Small intestine (tissue), 7 donors: Measurements from ENCODE around the gene CNPY2. TPM values are rescaled to one million over a fixed set of nuclear protein-coding genes. Genes with fewer than 3 reads are reported as not detected.
"Not testable (repeated sequence)": the region's sequence is repeated elsewhere in the genome, so short reads cannot be mapped to it uniquely, and the experiment has no call there.

Experiments used
- DNase-seq, 2 donors: peaks; one replicate each; pipeline versions ENCODE4 v3.0.0 to v3.0.0-alpha.2; 2013
- FAIRE-seq: peaks from 2 replicates; lab custom pipeline; 2012; peaks lifted over from hg19 to GRCh38; lab: Jason Lieb, UNC
- H3K27ac ChIP-seq, 3 donors: one replicate each; pipeline ENCODE4 v1.5.1; 2013; ENCODE audit warnings: low read length in 2 of 3, mild to moderate bottlenecking in 2 of 3, control low read depth in 1 of 3, inconsistent platforms in 1 of 3, low read depth in 1 of 3, moderate library complexity in 1 of 3
- H3K27me3 ChIP-seq, 3 donors: one replicate each; pipeline ENCODE4 v1.6.1; 2013; ENCODE audit warnings: low read length in 3 of 3, inconsistent platforms in 1 of 3; ENCODE audit not compliant: control insufficient read depth in 3 of 3, insufficient read depth in 3 of 3
- H3K36me3 ChIP-seq, 3 donors: one replicate each; pipeline ENCODE4 v1.6.1; 2013; ENCODE audit warnings: low read length in 3 of 3, inconsistent platforms in 1 of 3, low read depth in 1 of 3, mild to moderate bottlenecking in 1 of 3, moderate library complexity in 1 of 3; ENCODE audit not compliant: control insufficient read depth in 3 of 3, insufficient read depth in 2 of 3
- H3K4me1 ChIP-seq, 3 donors: one replicate each; pipeline ENCODE4 v1.6.1; 2013; ENCODE audit warnings: low read length in 2 of 3, inconsistent platforms in 1 of 3, low read depth in 1 of 3, mild to moderate bottlenecking in 1 of 3, moderate library complexity in 1 of 3; ENCODE audit not compliant: control insufficient read depth in 3 of 3, insufficient read depth in 2 of 3
- H3K4me3 ChIP-seq, 3 donors: one replicate each; pipeline ENCODE4 v1.5.1; 2013; ENCODE audit warnings: low read length in 3 of 3, control low read depth in 1 of 3, inconsistent platforms in 1 of 3, low read depth in 1 of 3, mild to moderate bottlenecking in 1 of 3, moderate library complexity in 1 of 3
- H3K9me3 ChIP-seq, 2 donors: one replicate each; pipeline ENCODE4 v1.6.1; 2013; ENCODE audit warnings: low read depth in 1 of 2, low read length in 1 of 2; ENCODE audit not compliant: control insufficient read depth in 2 of 2, insufficient read depth in 1 of 2
- WGBS, 3 donors: extraction: QIAGEN DNeasy Blood & Tissue Kit; methylation state at CpG; one replicate each; pipeline ENCODE4 v1.1.7; 2013; 5-methylcytosine and 5-hydroxymethylcytosine counted together
- polyA plus RNA-seq, 4 donors: library from polyadenylated mRNA; stranded (reverse) in 3 of 4; unstranded in 1 of 4; fragments of 200-250 nt in 3 of 4; fragments of 120-200 nt in 1 of 4; gene quantifications; one replicate each; pipeline versions ENCODE4 v1.2.1 to v1.2.3, GENCODE V29; 2013
- donor health status: healthy with polysubstance abuse.
- donor health status: control.
- donor health status: control.
- donor health status: Bipolar disorder and iron deficiency.
- donor health status: healthy.

Gene CNPY2
- polyA plus RNA-seq, 4 donors: 80.0 to 195 (median 134) TPM

DNA sequence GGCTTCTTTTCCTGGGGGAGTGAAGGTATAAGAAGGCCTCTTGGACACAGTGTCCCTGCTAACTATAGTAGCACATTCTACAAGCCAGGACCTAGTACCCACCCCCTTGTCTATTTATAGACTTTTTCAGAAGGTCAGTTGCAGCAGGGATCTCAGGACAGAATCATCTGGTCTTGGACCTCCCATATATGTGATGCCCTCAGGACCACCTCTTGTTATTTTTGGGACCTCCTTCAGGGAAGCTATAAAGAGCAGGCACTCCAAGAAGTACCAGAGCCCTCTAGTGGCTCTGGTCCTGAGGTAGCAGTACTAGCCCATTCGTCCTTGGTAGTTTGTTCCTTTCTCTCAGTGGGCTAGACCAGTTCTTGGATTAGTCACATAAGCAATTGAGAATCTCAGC lies 44.8 kb downstream of the CNPY2 start:
- 10 to 31% (median 11%) methylated on average over 1 of the region's 1 CpG for WGBS, 3 donors
- H3K4me3 ChIP-seq: no peak overlapping the region
- no peaks in the 10 kb centered on the region for H3K9me3 ChIP-seq
- H3K4me1 ChIP-seq: peaks cover 0 to 5% (median 5%) of the 10 kb centered on the region in 3 donors
- peak; percentile 28 to 33 for DNase-seq
- no peak for FAIRE-seq
- peaks cover 13 to 39% (median 23%) of the 10 kb centered on the region in 3 donors for H3K36me3 ChIP-seq
- no peak overlapping the region for H3K27ac ChIP-seq
- H3K27me3 ChIP-seq: no peaks in the 10 kb centered on the region

DNA sequence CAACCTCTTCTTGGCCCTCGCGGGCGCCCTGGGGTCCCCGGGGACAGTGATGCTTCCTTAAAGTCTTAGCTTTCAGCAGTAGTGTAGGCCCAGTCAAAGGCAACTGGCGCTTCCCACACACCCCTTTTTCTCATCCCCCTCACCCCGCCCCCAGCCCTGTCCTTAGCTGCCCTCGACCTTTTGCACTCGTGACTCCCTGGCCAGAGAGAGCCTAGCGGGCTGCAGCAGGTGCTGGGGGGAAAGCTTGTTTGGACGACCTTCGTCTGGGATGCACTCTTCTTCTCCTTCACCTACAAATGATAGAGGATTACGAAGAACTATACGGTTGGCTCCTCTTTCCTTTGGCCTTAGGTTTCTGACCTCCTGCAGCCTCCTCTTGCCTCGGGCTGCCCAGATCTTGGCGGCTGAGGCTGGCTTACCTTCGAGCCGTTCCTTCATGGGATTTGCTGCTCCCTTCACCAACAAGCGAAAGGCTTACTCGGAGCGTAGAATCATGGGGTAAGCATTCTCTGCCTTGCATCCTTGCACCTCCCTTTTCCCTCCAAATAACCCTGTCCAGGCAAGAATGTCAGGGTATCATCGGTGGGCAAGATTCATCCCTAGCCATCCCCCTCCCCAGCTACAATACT lies 48.2 kb downstream of the CNPY2 start:
- DNase-seq (no peak), FAIRE-seq (no peak)
- H3K9me3 ChIP-seq: no peaks in the 10 kb centered on the region
- peaks cover 0 to 11% (median 4%) of the 10 kb centered on the region in 3 donors for H3K36me3 ChIP-seq
- H3K4me3 ChIP-seq: peak overlapping the region; percentile 80 to 84 (median 82)
- peaks cover 0 to 8% (median 5%) of the 10 kb centered on the region in 3 donors for H3K4me1 ChIP-seq
- 26 to 31% (median 27%) methylated on average over 21 of the region's 21 CpGs for WGBS, 3 donors
- no peaks in the 10 kb centered on the region for H3K27me3 ChIP-seq
- peak overlapping the region; percentile 95 to 99 (median 97) for H3K27ac ChIP-seq

DNA sequence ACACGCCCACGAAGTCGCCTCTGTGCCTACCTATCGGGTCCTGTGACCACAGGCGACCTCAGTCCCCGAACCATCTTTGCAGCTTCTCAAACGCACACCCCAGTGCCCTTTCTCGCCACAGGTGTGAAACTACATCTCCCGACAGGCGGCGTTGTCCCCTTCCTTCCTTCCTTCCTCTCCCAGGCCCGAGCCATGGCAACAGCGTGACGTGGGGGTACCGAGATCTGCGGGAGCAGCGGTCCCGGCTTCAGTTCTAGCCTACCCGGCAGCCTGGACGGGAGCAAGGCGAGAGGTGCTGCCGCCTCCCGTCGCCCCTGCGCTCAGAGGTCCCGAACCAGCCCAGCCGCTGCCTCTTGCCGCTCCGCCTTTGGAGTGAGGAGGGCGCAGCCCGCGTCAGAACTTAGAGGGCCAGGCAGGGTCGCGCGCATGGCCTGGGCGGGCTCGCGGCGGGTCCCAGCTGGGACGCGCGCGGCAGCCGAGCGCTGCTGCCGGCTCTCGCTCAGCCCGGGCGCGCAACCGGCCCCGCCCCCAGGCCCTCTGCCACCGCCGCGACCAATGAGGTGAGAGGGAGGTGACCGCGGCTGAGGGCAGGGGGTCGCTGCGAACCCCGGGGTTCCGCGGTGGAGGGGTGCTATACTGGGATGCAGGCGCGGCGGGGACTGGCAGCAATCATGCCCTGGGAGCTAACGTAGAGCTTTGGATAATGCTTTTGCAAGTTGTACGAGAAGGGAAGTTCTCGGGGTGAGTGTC lies 48.9 kb downstream of the CNPY2 start, which contains the start of gene COQ10A:
Gene COQ10A, plus strand, starts transcription at position 250 of the 750 bp plus-strand sequence. Its CDS starts 177 bp downstream, at position 427.
- FAIRE-seq (no peak), DNase-seq (peak; percentile 89 to 95)
- H3K4me3 ChIP-seq: peak within 1 kb of the TSS; percentile 80 to 84 (median 82)
- H3K36me3 ChIP-seq: peaks cover 0 to 9% (median 2%) of the 10 kb centered on the region in 3 donors
- WGBS, 3 donors: 0 to 1% (median 0%) methylated on average over 52 to 68 of the region's 68 CpGs
- H3K27me3 ChIP-seq: no peaks in the 10 kb centered on the region
- H3K9me3 ChIP-seq: no peaks in the 10 kb centered on the region
- H3K4me1 ChIP-seq: peaks cover 0 to 11% (median 5%) of the 10 kb centered on the region in 3 donors
- H3K27ac ChIP-seq: peak within 1 kb of the TSS; percentile 95 to 99 (median 97)

DNA sequence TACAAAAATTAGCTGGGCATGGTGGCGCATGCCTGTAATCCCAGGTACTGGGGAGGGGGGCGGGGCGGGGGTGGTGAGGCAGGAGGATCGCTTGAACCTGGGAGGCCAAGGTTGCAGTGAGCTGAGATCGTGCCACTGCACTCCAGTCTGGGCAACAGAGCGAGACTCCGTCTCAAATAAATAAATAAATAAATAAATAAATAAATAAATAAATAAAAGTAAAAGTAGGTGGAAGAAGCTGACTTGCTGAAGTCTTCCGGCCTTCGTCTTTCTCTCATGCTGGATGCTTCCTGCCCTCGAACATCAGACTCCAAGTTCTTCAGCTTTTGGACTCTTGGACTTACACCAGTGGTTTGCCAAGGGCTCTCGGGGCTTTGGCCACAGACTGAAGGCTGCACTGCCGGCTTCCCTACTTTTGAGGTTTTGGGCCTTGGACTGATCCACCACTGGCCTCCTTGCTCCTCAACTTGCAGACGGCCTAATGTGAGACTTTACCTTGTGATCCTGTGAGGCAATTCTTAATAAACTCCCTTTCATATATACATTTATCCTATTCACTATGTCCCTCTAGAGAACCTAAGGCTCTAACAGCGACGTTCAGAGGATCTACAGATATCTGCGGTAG lies 49.6 kb downstream of the CNPY2 start:
- Histone ChIP-seq H3K27ac (peak overlapping the region; percentile 95 to 99 (median 97)), H3K4me3 (peak overlapping the region; percentile 80 to 84 (median 82)), H3K4me1 (peaks cover 0 to 17% (median 5%) of the 10 kb centered on the region in 3 donors)
- not testable (repeated sequence) for DNase-seq, FAIRE-seq, H3K36me3 ChIP-seq, H3K9me3 ChIP-seq, H3K27me3 ChIP-seq
- 44 to 54% (median 45%) methylated on average over 16 of the region's 16 CpGs for WGBS, 3 donors

DNA sequence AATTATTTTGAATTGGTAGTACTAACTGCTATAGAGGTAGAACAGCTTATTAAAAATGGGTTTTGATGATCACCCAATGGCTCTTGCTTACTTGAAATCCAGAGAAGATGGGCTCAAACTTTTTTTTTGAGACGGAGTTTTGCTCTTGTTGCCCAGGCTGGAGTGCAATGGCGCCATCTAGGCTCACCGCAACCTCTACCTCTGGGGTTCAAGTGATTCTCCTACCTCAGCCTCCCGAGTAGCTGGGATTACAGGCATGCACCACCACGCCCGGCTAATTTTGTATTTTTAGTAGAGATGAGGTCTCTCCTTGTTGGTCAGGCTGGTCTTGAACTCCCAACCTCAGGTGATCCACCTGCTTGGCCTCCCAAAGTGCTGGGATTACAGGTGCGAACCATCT lies 52.8 kb downstream of the CNPY2 start:
- not testable (repeated sequence) for H3K36me3 ChIP-seq, FAIRE-seq, DNase-seq, H3K27me3 ChIP-seq, H3K27ac ChIP-seq, H3K9me3 ChIP-seq, H3K4me3 ChIP-seq
- WGBS, 3 donors: 86 to 94% (median 88%) methylated on average over 7 of the region's 7 CpGs
- peaks cover 0 to 23% (median 5%) of the 10 kb centered on the region in 3 donors for H3K4me1 ChIP-seq

DNA sequence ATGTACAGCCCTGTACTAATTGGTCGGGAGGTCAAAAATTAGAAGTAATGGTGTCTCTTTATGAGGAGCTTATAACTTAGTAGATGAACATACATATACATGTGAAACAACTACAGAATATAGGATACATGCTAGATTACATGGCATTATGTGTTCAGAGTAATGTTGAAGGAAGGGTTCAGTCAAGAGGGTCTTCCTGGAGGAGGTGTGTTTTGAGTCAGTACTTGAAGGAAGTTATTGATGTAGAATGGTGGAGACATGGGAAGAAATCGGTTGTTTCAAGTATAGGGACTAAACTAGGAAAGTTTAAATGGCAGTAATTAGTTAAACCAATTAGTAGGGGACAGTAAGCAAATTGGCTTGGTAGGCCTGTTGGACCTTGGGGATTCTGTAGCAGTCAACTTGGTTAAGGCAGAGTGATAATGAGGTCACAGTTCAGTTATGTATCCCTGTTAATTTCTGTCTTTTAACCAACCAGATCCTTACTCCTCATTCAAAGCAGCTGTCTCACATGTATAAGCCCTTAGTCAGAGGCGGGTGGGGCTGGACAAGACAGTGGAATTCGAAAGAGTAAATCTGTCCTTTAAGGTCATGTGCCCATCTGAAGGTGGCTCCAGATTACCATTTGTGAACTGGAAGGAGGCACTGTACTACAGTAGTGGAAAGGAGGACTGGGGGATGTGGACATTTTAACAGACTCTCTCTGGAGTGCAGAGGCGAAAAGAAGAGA lies 54.1 kb downstream of the CNPY2 start:
- DNase-seq: peak; percentile 58 to 73
- Histone ChIP-seq H3K36me3 (peaks cover 0 to 9% (median 0%) of the 10 kb centered on the region in 3 donors), H3K4me1 (peaks cover 0 to 30% (median 3%) of the 10 kb centered on the region in 3 donors), H3K27me3 (no peaks in the 10 kb centered on the region), H3K9me3 (no peaks in the 10 kb centered on the region), H3K4me3 (no peak overlapping the region), H3K27ac (peak overlapping the region in 2 of 3 donors; percentile 7 to 39)
- FAIRE-seq: no peak
- whole genome bisulfite sequencing, 3 donors: 74 to 82% (median 80%) methylated on average over 5 of the region's 5 CpGs

DNA sequence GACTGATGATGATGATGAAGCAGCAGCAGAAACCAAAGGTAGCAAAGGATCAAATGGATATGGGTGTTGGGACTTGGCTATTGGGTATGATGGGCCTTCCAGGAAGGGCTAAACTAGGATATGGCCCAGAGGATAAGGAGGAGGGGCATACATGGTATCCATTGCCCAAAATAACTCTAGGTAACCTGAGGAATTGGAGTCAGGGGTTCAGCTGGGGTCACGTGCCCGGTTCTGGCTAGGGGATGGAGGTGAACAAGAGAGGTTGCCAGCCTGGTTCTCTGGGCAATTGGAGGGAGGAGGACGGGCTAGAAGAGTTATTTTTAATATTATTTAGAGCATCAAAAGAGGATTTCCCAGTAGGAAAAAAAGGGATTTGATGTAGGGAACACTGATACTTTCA lies 54.9 kb downstream of the CNPY2 start:
- Histone ChIP-seq H3K4me3 (no peak overlapping the region), H3K9me3 (no peaks in the 10 kb centered on the region), H3K36me3 (peaks cover 0 to 14% (median 0%) of the 10 kb centered on the region in 3 donors), H3K27ac (no peak overlapping the region), H3K4me1 (peaks cover 0 to 30% (median 3%) of the 10 kb centered on the region in 3 donors), H3K27me3 (no peaks in the 10 kb centered on the region)
- FAIRE-seq (no peak), DNase-seq (no peak)
- 92 to 100% (median 92%) methylated on average over 3 of the region's 3 CpGs for WGBS, 3 donors
